Measurements from ENCODE around the gene GLA.

- TF ChIP-seq CTCF (IDR thresholded peaks at IDR 0.05; ENCODE audit: low read depth, low read length, missing input control): no peak
- no peak for TF ChIP-seq RAD21 (IDR thresholded peaks at IDR 0.05)
- TF ChIP-seq, protein P1, sequence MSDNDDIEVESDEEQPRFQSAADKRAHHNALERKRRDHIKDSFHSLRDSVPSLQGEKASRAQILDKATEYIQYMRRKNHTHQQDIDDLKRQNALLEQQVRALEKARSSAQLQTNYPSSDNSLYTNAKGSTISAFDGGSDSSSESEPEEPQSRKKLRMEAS (IDR thresholded peaks at IDR 0.05): no peak
- no peak for TF ChIP-seq REST (IDR thresholded peaks at IDR 0.05)
Observed at GRCh38 chrX:101393530-101394305, 14.0 kb downstream of the GLA start.

Measured in liver (tissue), 3 donors.